ENCODE data around the gene NEDD8.

NEDD8 gene

GRCh38 chr14:24232121-24232644 is at the start of gene NEDD8:
NEDD8 (minus strand) TSS chr14:24232367; CDS start chr14:24232267, 100 bp downstream.
- peak; percentile 72 to 75 for DNase-seq (ENCODE audit: low read depth in 2 of 2, low spot score in 1 of 2)

- DNase-seq (ENCODE audit: low read depth in 2 of 2, low spot score in 1 of 2): no peak
These were observed 49.5 kb upstream of the NEDD8 start for GRCh38 chr14:24281636-24282035.

GRCh38 chr14:24280797-24281460 is 48.8 kb upstream of the NEDD8 start:
- no peak for DNase-seq (ENCODE audit: low read depth in 2 of 2, low spot score in 1 of 2)

GRCh38 chr14:24279301-24280186 is 47.4 kb upstream of the NEDD8 start:
- DNase-seq (ENCODE audit: low read depth in 2 of 2, low spot score in 1 of 2): no peak

GRCh38 chr14:24278424-24278823 is 46.3 kb upstream of the NEDD8 start:
- DNase-seq (ENCODE audit: low read depth in 2 of 2, low spot score in 1 of 2): no peak

GRCh38 chr14:24277606-24278321 is 45.6 kb upstream of the NEDD8 start:
- no peak for DNase-seq (ENCODE audit: low read depth in 2 of 2, low spot score in 1 of 2)

GRCh38 chr14:24277071-24277470 is 44.9 kb upstream of the NEDD8 start:
- DNase-seq (ENCODE audit: low read depth in 2 of 2, low spot score in 1 of 2): no peak

- no peak for DNase-seq (ENCODE audit: low read depth in 2 of 2, low spot score in 1 of 2)
These were observed 42.0 kb upstream of the NEDD8 start for GRCh38 chr14:24274101-24274543.

- DNase-seq (ENCODE audit: low read depth in 2 of 2, low spot score in 1 of 2): no peak
These were observed 41.3 kb upstream of the NEDD8 start for GRCh38 chr14:24273422-24273998.

- no peak for DNase-seq (ENCODE audit: low read depth in 2 of 2, low spot score in 1 of 2)
These were observed 40.3 kb upstream of the NEDD8 start for GRCh38 chr14:24272467-24272866.

GRCh38 chr14:24271834-24272263 is 39.7 kb upstream of the NEDD8 start:
- no peak for DNase-seq (ENCODE audit: low read depth in 2 of 2, low spot score in 1 of 2)

GRCh38 chr14:24271134-24271833 is 39.1 kb upstream of the NEDD8 start, which contains the start of gene RABGGTA:
RABGGTA (minus strand) TSS chr14:24271597; CDS start chr14:24271115, 482 bp downstream.
- DNase-seq (ENCODE audit: low read depth in 2 of 2, low spot score in 1 of 2): peak; percentile 75 to 82

- no peak for DNase-seq (ENCODE audit: low read depth in 2 of 2, low spot score in 1 of 2)
These were observed 38.5 kb upstream of the NEDD8 start for GRCh38 chr14:24270537-24271133.

- no peak for DNase-seq (ENCODE audit: low read depth in 2 of 2, low spot score in 1 of 2)
These were observed 37.9 kb upstream of the NEDD8 start for GRCh38 chr14:24269910-24270536.

GRCh38 chr14:24269368-24269767 is 37.2 kb upstream of the NEDD8 start:
- DNase-seq (ENCODE audit: low read depth in 2 of 2, low spot score in 1 of 2): no peak

GRCh38 chr14:24268225-24268624 is 36.1 kb upstream of the NEDD8 start:
- DNase-seq (ENCODE audit: low read depth in 2 of 2, low spot score in 1 of 2): no peak

- no peak for DNase-seq (ENCODE audit: low read depth in 2 of 2, low spot score in 1 of 2)
These were observed 35.3 kb upstream of the NEDD8 start for GRCh38 chr14:24267516-24267915.

GRCh38 chr14:24266344-24267244 is 34.4 kb upstream of the NEDD8 start:
- no peak for DNase-seq (ENCODE audit: low read depth in 2 of 2, low spot score in 1 of 2)
